Stimulated activated naive CD4-positive, alpha-beta T cell (primary cell): ENCODE data around the gene MEGF6.

ENCODE experiments used
- DNase-seq, 6 experiments: peaks; one replicate each; lab custom pipeline; 2025; lab: John Stamatoyannopoulos, UW

MEGF6 gene

DNA sequence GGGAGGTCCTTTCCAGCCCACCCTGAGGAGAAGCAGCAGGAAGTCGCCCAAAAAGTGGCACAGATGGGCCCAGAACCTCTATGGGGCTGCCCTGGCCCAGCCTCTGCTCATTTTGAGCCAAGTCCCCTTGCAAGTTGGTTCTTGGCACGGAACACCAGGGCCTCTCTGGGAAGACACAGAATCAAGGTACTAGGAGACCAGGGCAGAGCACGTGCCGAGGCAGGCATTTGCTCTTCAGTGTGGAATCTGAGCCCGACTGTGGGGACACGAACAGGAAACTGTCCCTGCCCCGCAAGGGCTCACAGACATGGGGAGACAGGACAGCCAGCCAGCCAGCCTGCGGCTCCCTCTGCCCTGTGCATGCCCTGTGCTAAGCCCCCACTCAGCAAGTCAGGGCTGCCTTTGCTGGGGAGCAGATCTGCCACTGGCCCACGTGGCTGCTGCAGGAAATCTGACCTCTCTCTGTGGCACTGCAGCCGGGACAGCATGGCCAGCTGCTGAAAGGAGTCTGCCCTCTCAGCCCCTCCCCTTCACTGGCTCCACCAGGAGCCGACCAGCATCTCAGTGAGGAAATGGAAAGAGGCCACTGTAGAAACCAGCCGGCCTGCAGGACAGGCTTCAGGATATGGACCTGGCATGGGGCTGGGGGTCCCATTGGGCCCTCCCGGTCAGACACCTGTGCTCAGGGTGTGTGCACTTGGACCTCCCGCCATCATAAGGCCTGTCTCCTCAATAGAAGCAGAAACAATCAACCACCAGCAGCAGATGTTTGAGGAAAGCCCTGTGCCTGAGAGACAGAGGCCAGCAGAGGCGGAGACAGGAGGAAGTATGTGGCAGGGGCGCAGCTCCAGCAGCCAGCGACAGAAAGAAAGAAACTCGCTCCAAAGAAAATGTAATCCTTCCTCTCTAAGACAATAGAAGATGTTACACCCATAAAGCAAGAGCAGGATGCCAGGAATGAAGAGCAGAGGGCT lies 153.1 kb downstream of the MEGF6 start:
- no peak for DNase-seq

DNA sequence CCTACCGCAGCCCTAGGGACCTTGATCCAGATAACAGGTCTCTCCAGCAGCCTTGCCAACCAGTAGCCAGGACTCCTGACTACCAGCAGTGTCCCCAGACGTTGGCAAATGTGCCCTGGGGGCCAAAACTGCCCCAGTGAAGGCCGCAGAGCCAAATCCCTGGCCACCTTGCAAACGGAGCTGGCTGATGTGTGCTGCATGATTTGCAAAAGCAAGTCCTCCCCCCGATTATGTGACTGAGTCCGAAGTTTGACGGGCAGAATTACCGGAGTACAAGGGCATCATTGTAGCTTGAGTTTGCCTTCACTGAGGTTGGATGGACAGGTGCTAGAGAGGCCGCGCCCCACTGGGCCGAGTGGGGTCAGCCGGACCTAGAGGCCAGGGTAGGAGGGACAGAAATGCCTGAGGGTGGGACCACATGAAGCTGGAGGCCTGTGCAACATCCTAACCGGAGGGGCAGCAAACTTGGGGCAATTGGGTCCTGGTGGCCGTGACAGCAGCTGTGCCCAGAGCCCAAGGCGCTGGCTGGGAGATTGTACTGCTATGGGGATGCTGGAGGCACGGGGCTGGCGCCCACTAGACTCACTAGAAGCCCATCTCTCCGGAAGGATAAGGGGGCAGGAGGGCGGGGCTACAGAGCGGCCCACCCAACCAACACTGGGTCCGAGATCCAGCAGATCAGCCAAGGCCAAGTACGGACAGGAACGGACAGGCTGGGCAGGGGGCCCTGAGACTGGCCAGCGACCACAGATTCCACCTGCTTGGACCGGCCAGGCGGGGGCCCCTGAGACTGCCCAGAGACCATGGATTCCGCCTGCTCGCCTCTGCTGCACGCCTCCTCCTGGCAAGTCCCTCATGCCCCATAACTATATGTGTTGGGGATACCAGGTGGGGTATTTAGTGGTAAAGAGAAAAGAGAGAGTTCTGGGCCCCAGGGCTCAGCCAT lies 154.1 kb downstream of the MEGF6 start:
- DNase-seq, result no peak

DNA sequence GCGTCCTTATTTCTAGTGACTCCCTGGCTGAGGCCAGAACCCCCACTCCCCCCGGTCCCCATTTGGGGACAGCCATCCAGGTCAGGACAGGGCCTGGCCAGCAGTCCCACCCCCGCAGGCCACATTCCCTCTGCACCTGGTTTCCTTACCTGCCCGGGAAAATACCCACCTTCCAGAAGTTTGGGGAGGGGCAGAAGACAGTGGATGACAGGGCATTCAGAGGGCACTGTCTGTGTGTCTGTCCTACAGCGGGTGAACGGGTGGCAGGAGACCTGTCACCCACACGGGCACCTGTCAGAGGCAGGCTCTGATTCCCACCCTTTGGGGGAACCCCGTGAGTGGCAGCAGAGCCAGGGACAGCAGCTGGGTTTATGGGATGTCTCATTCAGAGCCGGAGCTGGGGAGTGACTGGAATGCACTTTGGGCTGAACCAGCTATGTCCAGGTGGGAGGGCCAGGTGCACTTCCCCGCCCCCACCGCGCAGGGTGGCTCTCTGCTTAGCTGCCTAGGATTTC lies 154.8 kb downstream of the MEGF6 start:
- no peak for DNase-seq

DNA sequence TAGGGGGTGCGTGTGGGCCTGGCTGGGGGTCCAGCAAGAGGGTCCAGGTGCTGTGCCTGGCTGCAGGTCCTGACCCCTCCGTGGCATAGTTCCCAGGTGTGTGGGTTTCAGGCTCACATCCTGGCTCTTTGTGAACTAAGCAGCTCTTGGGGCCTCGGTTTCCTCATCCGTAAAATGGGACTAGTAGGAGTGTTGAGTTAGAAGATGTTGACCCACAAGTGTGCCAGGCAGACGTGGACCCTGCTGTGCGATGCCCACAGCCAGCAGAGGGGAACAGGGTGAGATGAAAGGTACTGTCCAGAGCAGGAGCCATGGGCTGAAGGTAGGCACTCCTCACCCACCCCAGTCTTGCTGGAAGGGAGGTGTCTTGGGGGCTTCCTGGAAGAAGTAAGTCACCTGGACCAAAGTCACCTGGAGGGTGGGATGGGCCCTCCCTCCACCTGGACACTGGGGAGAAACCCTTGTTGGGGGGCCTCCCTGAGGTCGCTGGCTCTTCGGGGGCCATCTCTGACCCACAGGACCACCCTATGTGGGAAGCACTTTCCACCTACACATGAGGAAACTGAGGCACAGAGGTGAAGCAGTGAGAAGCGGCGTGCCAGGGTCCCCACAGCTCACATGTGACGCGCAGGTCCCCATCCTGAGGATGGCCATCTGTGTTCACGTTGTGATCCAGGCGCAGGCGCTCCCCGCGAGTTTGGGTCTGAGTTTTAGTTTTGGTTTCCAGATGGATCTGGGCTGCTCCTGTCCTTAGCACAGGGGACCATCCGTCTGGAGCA lies 155.4 kb downstream of the MEGF6 start:
- DNase-seq, result no peak

DNA sequence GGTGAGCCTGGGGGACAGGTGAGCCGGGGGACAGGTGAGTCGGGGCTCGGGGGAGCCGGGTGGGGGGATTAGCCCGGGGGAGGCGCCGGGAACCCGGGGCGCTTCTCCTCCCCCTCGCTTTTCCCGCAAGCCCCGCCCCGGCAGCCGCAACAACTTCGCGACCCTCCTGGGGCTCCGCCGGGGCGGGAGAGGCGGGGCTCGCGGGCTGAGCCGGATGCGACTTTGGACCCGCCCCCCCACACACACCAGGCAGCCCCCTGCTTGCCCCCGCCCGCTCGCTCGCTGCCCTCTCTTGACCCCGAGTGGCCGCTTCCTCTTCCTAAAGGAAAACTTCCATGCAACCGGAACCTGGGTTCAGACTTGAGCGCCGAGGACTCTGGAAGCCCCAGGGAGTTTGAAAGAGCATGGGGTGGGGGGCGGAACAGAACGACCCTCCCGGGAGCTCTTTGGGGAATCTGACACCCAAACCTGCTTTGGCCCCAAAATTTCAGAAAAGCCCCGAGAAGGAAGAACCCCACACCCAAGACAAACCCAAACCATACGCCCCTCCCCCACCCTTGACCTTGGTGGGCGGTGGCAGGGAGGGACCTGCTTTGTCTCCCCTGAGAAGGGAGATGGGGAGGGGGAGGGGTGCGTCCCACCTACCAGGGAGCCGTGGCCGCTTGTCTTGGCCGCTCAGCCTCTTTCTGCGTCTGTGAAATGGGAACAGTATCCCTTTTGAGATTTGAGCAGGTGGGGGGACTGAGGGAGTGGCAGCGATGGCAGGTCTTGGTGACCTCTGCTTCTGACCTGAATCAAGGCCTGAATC lies 156.3 kb downstream of the MEGF6 start:
- peak in 1 of 6 experiments; percentile 17 for DNase-seq

DNA sequence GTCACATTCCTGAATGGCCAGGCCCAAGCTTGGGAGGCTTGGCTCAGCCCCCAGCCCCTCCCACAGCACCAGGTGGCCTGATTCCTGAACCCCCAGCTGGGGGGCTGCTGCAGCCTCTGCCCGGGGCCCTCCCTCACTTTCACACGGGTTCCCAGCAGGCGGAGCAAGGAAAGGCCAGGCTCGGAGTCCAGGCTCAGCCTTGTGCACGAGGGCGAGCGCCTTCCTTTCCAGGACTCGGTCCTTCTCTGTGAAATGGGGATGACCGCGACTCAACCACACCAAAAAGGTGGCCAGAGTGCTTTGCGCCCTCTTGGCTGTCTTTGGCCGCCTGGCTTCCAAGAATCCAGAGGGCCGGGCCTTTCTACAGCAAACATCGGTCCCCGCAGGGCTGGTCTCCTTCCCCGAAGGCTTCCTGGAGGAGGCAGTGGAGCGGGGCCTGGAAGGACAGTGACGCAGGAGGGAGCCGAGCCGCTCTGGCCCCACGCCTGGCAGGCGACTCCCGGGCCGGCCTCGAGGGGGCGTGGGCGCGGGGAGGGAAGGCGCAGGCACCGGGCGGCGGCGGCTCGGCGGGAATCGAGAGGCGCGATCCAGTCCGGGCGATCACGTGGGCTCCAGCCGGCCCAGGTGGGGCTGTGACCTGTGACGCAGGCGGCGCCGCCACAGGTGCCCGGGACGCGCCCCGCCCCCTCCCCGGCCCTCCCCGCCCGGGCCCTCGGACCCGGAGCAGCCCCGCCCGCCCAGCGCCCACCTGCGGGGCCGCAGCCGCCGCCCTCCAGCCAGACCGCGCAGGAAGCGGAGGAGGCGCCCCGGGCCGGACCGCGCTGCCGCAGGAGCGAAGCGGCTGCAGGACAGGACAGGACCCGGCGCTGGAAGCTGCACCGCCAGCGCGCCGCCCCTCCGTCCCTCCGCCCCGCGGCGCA lies 157.2 kb downstream of the MEGF6 start, which contains the start of gene ARHGEF16:
Gene ARHGEF16, plus strand, starts transcription at position 775 of the 920 bp plus-strand sequence. CDS start 8,420 bp downstream, outside the sequence.
- DNase-seq, result peak in 4 of 6 experiments; percentile 15 to 30 (median 22)

DNA sequence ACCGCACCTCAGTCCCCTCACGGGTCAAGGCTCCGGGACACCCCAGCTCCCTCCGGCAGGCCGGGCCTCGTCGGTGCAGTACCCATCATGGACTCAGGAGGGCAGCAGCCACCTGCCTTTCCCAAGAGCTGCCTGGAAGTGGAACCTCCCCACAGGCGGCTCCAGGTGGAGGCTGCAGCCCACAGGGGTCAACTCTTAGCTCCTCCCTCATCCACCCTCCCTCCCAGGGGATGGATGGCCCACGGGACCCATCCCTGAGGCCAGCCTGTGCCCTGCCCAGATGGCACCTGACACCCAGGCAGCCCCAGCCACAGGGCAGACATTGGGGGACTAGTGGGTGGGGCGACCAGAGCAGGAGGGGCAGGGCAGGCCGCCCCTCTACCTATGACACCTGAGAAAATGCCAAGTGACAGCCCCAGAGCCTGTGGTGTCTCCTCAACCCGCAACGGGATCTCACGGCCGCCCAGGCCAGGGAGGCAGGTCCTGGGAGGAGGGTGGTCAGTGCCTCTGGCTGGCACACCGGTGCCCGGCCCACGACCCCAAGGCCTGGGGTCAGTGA lies 158.0 kb downstream of the MEGF6 start:
- DNase-seq, result peak; percentile 23 to 77 (median 59)

DNA sequence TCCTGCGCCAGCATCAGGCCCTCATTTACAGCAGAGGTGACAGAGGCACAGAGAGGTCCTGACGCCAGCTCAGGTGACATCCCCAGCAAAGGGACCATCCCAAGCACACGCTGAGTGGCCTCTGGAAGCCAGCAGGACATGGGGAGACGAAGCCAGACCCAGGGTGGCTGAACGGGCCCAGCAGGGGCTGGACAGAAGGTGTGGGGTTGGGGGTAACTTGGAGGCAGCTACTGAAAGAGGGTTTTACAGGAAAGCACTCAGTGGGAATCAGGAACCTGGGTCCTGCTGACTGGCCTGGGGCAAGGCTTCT lies 158.5 kb downstream of the MEGF6 start:
- no peak for DNase-seq

DNA sequence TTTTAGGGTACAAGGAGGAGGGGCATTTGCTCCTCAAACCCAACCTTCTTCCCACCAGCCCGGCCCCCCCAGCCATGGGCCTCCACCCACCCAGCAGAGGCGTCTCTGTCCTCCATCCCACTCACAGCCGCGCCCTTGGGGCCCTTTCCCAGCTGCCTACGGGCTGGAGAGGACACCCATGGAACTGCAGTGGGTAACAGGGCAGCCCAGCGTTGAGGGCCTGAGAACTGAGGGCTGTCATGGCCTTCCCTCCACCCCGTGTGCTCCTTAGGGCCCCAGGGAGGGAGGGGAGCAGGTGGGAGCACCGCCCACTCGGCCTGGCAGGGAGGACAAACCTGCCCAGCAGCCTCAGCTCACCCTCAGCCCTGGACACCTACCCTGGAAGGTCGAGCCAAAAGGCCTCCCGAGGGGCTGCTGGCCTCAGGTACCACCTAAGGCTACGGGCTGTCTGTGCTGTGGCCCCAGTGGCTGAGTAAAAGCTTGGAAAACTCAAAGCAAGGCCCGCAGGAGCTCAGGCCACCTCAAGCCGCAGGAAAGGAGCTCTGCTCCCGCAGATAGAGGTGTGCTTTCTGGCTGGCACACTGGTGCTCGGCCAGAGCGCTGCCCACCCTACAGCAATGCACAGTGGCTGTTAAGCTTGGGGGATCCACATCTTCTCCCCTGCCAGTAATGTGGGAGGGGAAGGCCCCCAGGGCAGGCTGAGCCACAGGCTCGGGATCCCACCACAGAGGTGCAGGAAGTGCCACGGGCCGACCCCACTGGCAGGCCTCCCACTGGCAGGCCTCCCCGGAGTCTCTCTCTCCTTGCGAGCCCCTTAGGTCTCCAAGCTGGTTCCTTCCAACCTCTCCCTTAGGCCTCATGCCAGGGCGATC lies 159.1 kb downstream of the MEGF6 start:
- no peak for DNase-seq

DNA sequence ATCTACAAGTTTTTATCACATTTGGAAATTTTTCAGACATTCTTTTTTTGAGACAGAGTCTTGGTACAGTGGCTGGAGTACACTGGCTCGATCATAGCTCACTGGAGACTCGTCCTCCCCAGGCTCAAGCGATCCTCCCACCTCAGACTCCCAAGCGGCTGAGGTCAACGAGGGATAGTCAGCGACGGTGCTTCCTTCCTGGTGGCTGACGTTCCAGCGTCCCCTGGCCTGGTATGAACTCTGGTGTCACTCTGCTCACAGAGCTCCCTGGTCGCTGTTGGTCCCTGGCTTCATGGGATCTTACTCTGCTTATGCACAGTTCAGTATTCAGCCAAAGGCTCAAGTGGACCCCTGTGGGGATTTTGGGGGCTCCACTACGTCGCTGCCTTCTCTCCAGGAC lies 160.3 kb downstream of the MEGF6 start:
- no peak for DNase-seq

DNA sequence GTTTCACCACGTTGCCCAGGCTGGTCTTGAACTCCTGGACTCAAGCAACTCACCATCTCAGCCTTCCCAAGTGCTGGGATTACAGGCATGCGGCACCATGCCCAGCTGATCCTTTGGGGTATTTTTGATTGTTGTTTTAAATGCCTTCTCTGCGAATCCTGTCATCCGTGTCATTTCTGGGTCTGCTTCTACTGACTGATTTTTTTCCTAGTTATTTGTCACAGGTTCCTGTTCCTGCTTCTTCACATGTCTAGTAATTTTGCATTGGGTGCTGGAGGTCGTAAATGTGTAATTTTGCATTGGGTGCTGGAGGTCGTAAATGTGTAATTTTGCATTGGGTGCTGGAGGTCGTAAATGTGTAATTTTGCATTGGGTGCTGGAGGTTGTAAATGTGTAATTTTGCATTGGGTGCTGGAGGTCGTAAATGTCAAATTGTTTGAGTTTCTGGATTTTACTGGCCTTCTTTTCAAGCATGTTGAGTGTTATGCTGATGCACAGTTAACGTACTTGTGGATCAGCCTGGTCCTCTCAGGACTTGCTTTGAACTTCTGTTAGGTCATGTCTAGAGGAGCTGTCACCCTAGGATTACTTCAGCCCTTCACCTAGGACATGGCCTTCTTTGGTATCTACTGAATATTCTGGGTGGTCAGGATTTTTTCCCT lies 161.0 kb downstream of the MEGF6 start:
- DNase-seq, result no peak

DNA sequence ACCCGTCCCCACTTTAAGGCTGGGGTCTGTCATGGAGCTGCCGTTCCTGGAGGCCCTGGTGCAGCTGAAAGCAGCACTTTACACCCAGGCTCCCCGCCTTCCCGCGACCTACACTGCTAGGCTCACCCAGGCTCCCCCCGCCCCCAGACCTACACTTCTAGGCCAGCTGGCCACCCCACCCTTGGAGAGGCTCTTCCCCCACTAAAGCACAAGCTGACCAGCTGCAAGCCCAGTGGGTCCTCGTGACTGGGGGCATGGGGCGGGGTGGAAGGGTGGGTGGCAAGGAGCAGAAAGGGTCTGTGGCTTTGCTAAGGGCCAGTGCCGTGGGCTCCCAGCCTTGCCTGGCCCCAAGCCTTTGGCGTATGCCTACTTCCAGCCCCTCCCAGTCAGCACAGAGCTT lies 166.6 kb downstream of the MEGF6 start:
- no peak for DNase-seq

DNA sequence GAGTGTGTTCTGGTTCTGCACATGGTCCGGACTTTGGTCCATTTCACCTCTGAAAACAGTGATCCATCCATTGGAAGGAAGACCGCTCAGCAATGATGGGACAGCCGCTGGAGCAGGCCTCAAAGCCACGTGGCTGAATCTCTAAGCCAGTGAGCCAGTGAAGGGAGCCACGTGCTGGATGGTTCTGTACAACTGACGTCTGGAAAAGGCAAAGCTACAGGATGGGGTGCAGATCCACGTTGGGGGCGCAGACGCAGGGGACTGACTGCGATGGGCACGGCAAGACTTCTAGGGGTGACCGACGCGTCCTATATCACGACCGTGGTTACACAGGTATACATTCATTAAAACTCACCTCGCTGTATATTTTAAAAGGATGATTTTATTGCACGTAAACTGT lies 167.0 kb downstream of the MEGF6 start:
- no peak for DNase-seq

DNA sequence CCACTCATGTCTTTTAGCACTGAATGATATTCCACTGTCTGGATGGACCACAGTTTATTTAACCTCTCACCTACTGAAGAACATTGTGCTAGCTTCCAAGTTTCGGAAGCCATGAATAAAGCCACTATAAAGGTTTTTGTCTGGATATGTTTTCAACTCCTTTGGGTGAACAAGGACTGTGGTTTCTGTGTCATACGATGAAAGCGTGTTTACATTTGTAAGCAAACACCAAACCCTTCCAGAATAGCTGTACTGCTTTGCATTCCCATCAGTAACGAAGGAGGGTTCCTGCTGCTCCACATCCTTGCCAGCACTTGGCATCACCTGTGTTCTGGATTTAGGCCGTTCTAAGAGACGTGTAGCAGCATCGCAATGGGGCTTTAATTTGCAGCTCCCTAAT lies 167.5 kb downstream of the MEGF6 start:
- no peak for DNase-seq

DNA sequence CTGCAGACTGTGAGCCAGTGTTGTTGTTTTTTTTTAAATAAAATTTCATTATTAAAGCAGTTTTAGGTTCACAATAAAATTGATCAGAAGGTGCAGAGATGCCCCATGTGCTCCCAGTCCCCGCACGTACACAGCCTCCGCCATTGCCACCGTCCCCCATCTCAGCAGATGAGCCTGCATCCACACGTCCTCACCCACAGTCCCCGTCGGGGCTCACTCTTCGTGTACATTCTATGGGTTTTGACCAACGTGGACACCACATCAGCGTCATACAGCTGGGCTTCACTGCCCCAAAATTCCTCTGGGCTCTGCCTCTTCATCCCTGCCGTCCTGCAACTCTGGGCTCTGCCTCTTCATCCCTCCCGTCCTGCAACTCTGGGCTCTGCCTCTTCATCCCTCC lies 168.4 kb downstream of the MEGF6 start:
- DNase-seq, result no peak

DNA sequence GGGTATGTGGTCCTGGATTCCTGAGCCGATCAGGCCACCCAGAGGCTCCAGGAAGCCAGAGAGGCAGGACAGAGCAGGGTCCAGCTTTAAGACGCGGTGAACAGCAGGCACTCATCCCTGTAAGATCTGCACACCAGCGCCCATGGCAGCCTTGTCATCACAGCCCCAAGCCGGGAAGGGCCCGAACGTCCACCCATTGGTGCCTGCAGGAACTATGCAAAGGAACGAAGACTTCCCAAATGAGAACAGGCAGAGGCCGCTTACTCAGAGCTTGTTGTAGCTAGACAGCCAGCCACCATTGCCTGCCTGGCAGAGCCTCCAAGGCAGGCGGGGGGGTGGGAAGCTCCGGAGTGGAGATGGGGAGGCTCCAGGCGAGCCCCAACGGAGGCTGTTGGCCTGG lies 169.0 kb downstream of the MEGF6 start:
- no peak for DNase-seq

DNA sequence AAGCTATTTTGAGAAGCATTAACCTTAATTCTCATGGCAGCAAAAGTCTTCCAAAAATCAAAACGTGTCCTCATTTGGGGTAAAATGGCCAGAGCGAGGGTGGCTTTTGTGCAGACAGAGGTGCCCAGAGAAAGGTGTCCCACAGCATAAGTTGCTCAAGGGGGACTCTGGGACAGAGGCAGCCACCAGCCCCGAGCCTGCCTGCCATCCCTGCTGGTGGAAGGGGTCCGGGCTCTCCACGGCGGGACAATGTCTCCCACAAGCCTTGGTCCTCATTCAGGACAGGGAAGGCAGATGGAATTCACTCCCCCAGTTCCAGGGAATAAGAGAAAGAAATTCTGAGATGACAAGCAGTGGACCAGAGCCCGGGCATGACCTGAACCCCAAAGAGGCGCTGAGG lies 169.4 kb downstream of the MEGF6 start:
- no peak for DNase-seq

DNA sequence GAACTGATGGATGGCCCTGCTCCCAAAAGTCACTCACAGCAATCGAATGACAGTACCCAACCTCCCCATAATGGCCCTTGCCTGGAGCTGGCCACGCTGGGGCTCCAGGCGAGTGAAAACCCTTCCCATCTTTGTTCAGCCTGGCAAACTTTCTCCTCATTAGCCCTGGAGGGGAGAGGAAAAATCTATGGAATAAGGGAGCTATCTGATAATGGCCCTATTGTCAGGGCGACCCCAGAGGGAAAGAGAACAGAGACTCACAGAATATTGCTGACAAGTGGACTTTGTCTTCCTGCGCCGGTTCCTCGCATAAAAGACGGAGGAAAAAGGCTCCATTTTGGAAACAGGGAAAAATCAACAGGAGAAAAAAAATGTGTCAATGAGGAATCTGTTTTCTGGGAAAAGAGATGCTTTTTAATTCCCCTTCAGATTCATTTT lies 169.9 kb downstream of the MEGF6 start:
- DNase-seq, result no peak
